K562 (cell line): ENCODE data around the gene SLC1A5. TPM values are rescaled to one million over a fixed set of nuclear protein-coding genes. Genes with fewer than 3 reads are reported as not detected.

Experiments
- EHMT2 ChIP-seq: fragments of 450-650 bp; IDR thresholded peaks from 2 replicates; pipeline ENCODE4 v1.6.1; 2018; ENCODE audit warnings: antibody characterized with exemption
- HDAC1 ChIP-seq, 2 experiments: fragments of 450-650 bp; IDR thresholded peaks; 2 replicates each; pipeline ENCODE4 v1.6.1; 2016 to 2017; ENCODE audit warnings: inconsistent platforms in 1 of 2, mild to moderate bottlenecking in 1 of 2, moderate library complexity in 1 of 2
- ILF3 ChIP-seq: fragments of 450-650 bp; IDR thresholded peaks from 2 replicates; pipeline ENCODE4 v1.6.1; 2018; ENCODE audit warnings: antibody characterized with exemption, mild to moderate bottlenecking, moderate library complexity, borderline replicate concordance
- SMARCE1 ChIP-seq: fragments of 450-650 bp; IDR thresholded peaks from 2 replicates; pipeline ENCODE4 v1.7.1; 2016; ENCODE audit warnings: mild to moderate bottlenecking
- STAT5A ChIP-seq: IDR thresholded peaks from 2 replicates; pipeline ENCODE4 v1.6.1; 2012; ENCODE audit warnings: low read length, inconsistent platforms, borderline replicate concordance
- ZC3H11A ChIP-seq: IDR thresholded peaks from 2 replicates; pipeline ENCODE4 v1.6.1; 2012; ENCODE audit warnings: low read depth, low read length, improper control_type of control experiment
- ZFPM2 ChIP-seq: fragments of 250-450 bp; sonication (Bioruptor Pico); IDR thresholded peaks from 2 replicates; pipeline ENCODE4 v1.5.1; 2022; ENCODE audit warnings: mild to moderate bottlenecking
- ZKSCAN1 ChIP-seq: fragments of 150-350 bp; IDR thresholded peaks from 2 replicates; pipeline ENCODE4 v1.6.1; 2016; ENCODE audit warnings: low read depth, low read length
- ZNF143 ChIP-seq: sonication (generic); formaldehyde crosslinking; IDR thresholded peaks from 2 replicates; pipeline ENCODE4 v1.9.0; 2022; ENCODE audit warnings: mild to moderate bottlenecking, missing genetic modification reagents
- ZNF79 ChIP-seq: fragments of 250-450 bp; sonication (Bioruptor Pico); IDR thresholded peaks from 2 replicates; pipeline ENCODE4 v1.4.0; 2020; ENCODE audit warnings: low read depth, mild to moderate bottlenecking, moderate library complexity
- polyA plus RNA-seq, 8 experiments: library from polyadenylated mRNA; depleted of rRNA in 4 of 8; stranded (reverse) in 5 of 8; unstranded in 3 of 8; fragments of >200 nt; fragmentation: Nextera tagmentation in 2 of 8; fragmentation: Illumina TruSeq in 1 of 8; extraction: Ambion mirVana in 2 of 8; extraction: Trizol in 1 of 8; gene quantifications; 2 replicates each; pipeline versions ENCODE4 v1.2.1 to v1.2.3, GENCODE V29; 2011 to 2014; ENCODE audit warnings: inconsistent platforms in 1 of 8, missing spikeins in 1 of 8
- total RNA-seq, 7 experiments: library from RNA; depleted of rRNA in 6 of 7; stranded (reverse); fragments of >200 nt in 6 of 7; fragmentation: Illumina TruSeq in 2 of 7; extraction: Trizol in 2 of 7; gene quantifications; 2 replicates each; pipeline versions ENCODE4 v1.2.1 to v1.2.3, GENCODE V29; 2011 to 2021; ENCODE audit warnings: low replicate concordance in 1 of 7
- TF ChIP-seq, protein P1 (sequence below), 2 experiments: fragments of 450-650 bp; formaldehyde crosslinking in 1 of 2; IDR thresholded peaks; 2 replicates each; pipeline versions ENCODE4 v1.4.0 to v1.6.1; 2014 to 2020; ENCODE audit warnings: mild to moderate bottlenecking in 2 of 2, borderline replicate concordance in 1 of 2, low read depth in 1 of 2
- TF ChIP-seq, protein P2 (sequence below): fragments of 250-450 bp; sonication (Bioruptor Pico); IDR thresholded peaks from 2 replicates; pipeline ENCODE4 v1.8.0; 2021; ENCODE audit warnings: moderate library complexity, mild to moderate bottlenecking, inconsistent platforms
- TF ChIP-seq, protein P3 (sequence below): sonication (generic); formaldehyde crosslinking; IDR thresholded peaks from 2 replicates; pipeline ENCODE4 v1.8.0; 2023; ENCODE audit warnings: mild to moderate bottlenecking, missing genetic modification reagents

The SLC1A5 gene
- total and polyA plus RNA-seq, 9 of the 15 experiments (the other 6 are each of a cell fraction or from before 2014, with no cell fraction given): 31.2 to 417 (median 134) TPM

DNA sequence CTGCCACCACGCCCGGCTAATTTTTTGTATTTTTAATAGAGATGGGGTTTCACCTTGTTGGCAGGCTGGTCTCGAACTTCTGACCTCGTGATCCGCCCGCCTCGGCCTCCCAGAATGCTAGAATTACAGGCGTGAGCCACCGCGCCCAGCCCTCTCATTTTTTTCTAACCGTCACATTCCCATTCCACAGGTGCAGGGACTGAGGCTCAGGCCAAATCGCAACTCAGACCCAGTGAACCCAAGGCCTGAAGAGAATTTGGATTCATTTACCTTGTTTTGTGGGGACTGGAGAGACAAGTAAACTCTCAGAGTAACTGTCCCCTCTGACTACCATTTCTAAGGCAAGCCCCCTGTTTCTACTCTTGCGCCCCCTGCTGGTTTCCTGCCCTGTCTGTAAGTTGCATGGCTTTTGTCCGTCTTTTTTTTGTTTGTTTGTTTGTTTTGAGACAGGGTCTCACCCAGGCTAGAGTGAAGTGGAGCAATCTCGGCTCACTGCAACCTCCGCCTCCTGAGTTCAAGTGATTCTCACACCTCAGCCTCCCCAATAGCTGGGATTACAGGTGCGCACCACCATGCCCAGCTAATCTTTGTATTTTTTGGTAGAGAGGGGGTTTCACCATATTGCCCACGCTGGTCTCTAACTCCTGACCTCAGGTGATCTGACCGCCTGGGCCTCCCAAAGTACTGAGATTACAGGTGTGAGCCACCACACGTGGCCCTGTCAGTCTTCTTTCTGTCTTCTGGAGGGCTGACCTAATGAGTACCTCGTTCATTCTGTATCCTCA is 39.9 kb downstream of the SLC1A5 start (continued):
- TF ChIP-seq, protein P1, sequence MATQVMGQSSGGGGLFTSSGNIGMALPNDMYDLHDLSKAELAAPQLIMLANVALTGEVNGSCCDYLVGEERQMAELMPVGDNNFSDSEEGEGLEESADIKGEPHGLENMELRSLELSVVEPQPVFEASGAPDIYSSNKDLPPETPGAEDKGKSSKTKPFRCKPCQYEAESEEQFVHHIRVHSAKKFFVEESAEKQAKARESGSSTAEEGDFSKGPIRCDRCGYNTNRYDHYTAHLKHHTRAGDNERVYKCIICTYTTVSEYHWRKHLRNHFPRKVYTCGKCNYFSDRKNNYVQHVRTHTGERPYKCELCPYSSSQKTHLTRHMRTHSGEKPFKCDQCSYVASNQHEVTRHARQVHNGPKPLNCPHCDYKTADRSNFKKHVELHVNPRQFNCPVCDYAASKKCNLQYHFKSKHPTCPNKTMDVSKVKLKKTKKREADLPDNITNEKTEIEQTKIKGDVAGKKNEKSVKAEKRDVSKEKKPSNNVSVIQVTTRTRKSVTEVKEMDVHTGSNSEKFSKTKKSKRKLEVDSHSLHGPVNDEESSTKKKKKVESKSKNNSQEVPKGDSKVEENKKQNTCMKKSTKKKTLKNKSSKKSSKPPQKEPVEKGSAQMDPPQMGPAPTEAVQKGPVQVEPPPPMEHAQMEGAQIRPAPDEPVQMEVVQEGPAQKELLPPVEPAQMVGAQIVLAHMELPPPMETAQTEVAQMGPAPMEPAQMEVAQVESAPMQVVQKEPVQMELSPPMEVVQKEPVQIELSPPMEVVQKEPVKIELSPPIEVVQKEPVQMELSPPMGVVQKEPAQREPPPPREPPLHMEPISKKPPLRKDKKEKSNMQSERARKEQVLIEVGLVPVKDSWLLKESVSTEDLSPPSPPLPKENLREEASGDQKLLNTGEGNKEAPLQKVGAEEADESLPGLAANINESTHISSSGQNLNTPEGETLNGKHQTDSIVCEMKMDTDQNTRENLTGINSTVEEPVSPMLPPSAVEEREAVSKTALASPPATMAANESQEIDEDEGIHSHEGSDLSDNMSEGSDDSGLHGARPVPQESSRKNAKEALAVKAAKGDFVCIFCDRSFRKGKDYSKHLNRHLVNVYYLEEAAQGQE (IDR thresholded peaks at IDR 0.05; ENCODE audit: borderline replicate concordance): peak; percentile 21; the same call in 1 of the 2 replicates
- TF ChIP-seq, protein P1 (CRISPR knock-in tag; IDR thresholded peaks at IDR 0.05; ENCODE audit: low read depth): no peak
- TF ChIP-seq EHMT2 (peak; percentile 49), ZKSCAN1 (no peak), ZNF143 (CRISPR knock-in tag) (0 out of 2 replicates have a peak, but pooled peaks have one; percentile 15), ZC3H11A (no peak), HDAC1 (IDR thresholded peaks at IDR 0.05) (no peak), SMARCE1 (0 out of 2 replicates have a peak, but pooled peaks have one; percentile 42), ZNF79 (CRISPR knock-in tag) (no peak), STAT5A (no peak), ZFPM2 (CRISPR knock-in tag) (no peak), ILF3 (no peak)
- TF ChIP-seq, protein P2, sequence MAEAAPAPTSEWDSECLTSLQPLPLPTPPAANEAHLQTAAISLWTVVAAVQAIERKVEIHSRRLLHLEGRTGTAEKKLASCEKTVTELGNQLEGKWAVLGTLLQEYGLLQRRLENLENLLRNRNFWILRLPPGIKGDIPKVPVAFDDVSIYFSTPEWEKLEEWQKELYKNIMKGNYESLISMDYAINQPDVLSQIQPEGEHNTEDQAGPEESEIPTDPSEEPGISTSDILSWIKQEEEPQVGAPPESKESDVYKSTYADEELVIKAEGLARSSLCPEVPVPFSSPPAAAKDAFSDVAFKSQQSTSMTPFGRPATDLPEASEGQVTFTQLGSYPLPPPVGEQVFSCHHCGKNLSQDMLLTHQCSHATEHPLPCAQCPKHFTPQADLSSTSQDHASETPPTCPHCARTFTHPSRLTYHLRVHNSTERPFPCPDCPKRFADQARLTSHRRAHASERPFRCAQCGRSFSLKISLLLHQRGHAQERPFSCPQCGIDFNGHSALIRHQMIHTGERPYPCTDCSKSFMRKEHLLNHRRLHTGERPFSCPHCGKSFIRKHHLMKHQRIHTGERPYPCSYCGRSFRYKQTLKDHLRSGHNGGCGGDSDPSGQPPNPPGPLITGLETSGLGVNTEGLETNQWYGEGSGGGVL: no peak
- TF ChIP-seq, protein P3, sequence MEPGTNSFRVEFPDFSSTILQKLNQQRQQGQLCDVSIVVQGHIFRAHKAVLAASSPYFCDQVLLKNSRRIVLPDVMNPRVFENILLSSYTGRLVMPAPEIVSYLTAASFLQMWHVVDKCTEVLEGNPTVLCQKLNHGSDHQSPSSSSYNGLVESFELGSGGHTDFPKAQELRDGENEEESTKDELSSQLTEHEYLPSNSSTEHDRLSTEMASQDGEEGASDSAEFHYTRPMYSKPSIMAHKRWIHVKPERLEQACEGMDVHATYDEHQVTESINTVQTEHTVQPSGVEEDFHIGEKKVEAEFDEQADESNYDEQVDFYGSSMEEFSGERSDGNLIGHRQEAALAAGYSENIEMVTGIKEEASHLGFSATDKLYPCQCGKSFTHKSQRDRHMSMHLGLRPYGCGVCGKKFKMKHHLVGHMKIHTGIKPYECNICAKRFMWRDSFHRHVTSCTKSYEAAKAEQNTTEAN (CRISPR knock-in tag): no peak
